GM21529 (cell line): ENCODE measurements around the gene KCNT2.

Source experiments
- ATAC-seq: cut with Tn5 transposase; IDR thresholded peaks from one replicate; pipeline ENCODE4 v1.9.1; 2021; ENCODE audit not compliant: unreplicated experiment

Gene KCNT2

GRCh38 chr1:196209265-196209664, 399.0 kb downstream of the KCNT2 start:
- no peak for ATAC-seq

GRCh38 chr1:196207612-196208217, 400.5 kb downstream of the KCNT2 start:
- ATAC-seq, result no peak

GRCh38 chr1:196205882-196206281, 402.4 kb downstream of the KCNT2 start:
- ATAC-seq, result no peak

- ATAC-seq, result no peak
Measured at GRCh38 chr1:196196486-196196885, 411.8 kb downstream of the KCNT2 start.

- ATAC-seq, result no peak
Measured at GRCh38 chr1:196193896-196194559, 414.2 kb downstream of the KCNT2 start.

GRCh38 chr1:196183941-196184340, 424.3 kb downstream of the KCNT2 start:
- no peak for ATAC-seq

GRCh38 chr1:196181594-196181878, 426.7 kb downstream of the KCNT2 start:
- ATAC-seq, result no peak

- no peak for ATAC-seq
Measured at GRCh38 chr1:196180847-196181593, 427.2 kb downstream of the KCNT2 start.

GRCh38 chr1:196178083-196178635, 430.1 kb downstream of the KCNT2 start:
- no peak for ATAC-seq
